T47D (cell line): Measurements from ENCODE around the gene ATG16L1.

Experiments used
- DNase-seq, 2 experiments: peaks; one replicate each; pipeline versions ENCODE4 v3.0.0 to v3.0.0-alpha.2; 2011 to 2012; ENCODE audit warnings: low read depth in 1 of 2, low spot score in 1 of 2
- JUND ChIP-seq: IDR thresholded peaks from 2 replicates; pipeline ENCODE4 v1.6.1; 2012; ENCODE audit warnings: low read depth
- in situ Hi-C: cut with HindIII; loops from 2 replicates; pipeline ENCODE4 v1.10.0; 2016; ENCODE audit warnings: low sequenced_read_pairs, low pct_unique_long_range_greater_than_20kb

ATG16L1 gene

DNA sequence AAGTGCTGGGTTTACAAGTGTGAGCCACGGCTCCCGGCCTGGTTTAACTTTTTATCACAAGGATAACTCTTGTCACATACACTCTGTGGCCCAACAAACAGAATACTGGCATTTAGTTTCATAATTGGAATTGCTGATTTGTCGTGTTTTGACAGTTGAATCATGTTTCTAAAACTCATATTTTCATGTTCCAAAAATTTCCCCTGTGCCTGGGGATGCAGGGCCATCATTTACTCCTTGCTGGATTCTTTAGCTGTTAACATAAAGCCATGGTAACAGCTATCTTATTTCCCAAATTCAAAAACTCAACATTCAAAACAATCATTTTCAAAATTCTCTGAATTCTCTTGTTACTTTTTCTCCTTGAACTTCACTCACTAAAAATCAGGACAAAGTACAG is 16.5 kb upstream of the ATG16L1 start:
- in situ Hi-C loops = no loop called here
- no peak for TF ChIP-seq JUND
- DNase-seq = no peak

- TF ChIP-seq JUND = no peak
- DNase-seq = no peak
- in situ Hi-C loops = no loop called here
These were observed 15.5 kb upstream of the ATG16L1 start for GRCh38 chr2:233235977-233236376.

DNA sequence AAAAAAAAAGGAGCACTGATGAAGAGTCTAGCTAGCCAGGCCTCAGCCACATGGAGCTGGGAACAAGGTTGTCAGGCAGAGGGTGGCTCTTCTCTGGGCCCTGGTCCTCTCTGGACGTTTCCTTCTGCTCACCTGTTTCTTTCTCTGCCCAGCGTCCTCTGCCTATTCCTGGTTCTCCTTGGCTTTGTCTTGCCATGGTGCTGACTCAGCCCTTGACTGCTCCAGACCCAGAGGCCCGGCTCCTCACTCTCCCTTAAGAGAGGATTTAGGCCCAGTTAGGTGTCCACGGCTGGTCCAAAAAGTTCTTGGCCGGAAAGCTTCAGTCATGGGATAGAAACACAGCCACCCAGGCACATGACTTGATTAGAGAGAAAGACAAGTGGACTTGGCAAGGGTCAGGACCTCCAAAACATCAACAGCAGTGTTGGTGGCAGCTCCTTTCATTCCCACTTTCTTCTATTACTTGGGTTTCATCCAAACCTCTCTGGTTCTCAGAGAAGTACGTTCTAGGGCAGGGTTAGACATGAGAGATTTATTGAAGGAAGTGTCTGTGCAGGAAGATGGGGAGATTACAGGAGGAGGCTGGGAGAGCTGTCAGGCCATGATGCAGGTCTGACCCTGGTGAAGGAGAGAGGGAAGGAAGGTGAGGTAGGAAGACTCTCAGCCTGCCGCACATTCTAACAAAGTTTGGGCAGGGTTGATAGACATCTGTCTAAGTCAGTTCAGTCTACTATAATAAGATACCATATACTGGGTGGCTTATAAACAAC is 14.5 kb upstream of the ATG16L1 start:
- TF ChIP-seq JUND = no peak
- no peak for DNase-seq
- in situ Hi-C loops = no loop called here

- DNase-seq = no peak
- no peak for TF ChIP-seq JUND
- in situ Hi-C loops = no loop called here
These were observed 10.6 kb upstream of the ATG16L1 start for GRCh38 chr2:233240897-233241296.

DNA sequence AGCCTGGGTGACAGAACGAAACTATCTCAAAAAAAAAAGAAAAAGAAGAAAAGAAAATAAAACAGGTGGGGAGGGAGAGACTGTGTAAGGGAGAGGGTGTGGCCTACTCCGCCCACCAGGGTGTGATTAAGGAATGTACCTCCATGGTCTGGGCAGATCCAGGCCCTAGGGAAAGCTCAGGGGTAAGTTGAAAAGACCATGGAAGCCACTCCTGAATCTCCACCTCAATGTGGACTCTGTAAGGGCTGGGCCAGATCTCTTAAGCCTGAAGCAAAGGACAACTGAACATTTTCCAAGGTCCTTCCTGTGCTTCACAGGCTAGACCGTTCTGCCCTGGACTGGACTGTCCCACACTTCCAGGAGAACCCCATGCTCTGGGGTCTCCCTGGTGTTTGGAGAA is 9.7 kb upstream of the ATG16L1 start:
- in situ Hi-C loops = no loop called here
- no peak for TF ChIP-seq JUND
- DNase-seq = no peak

- in situ Hi-C loops = no loop called here
- TF ChIP-seq JUND = no peak
- no peak for DNase-seq
These were observed 9.1 kb upstream of the ATG16L1 start for GRCh38 chr2:233242231-233242927.

GRCh38 chr2:233243348-233243747 is 8.1 kb upstream of the ATG16L1 start:
- in situ Hi-C loops = no loop called here
- no peak for DNase-seq
- TF ChIP-seq JUND = no peak

GRCh38 chr2:233244818-233245217 is 6.7 kb upstream of the ATG16L1 start:
- no peak for DNase-seq
- TF ChIP-seq JUND = no peak
- in situ Hi-C loops = no loop called here

- no peak for TF ChIP-seq JUND
- in situ Hi-C loops = no loop called here
- no peak for DNase-seq
These were observed 6.1 kb upstream of the ATG16L1 start for GRCh38 chr2:233245406-233245805.

DNA sequence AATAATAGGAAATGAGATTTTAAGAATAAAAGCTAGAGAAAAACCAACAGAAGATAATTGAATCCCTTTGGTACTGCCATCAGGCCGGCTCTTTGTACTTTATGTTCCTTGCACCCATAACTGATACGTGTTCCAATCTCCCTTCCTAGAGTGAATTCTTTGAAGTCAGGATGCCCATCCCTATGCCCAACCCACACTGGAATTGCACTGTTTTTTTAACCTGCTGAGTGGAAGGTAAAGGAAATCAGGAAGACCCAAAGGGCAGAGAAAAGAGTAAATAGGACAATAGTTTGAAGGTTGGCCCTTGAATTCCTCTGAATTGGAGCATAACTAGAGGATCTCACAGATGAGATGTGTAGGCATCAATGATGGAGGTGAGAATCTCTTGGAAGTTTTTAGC is 4.4 kb upstream of the ATG16L1 start:
- in situ Hi-C loops = no loop called here
- DNase-seq = no peak

GRCh38 chr2:233247744-233248143 is 3.7 kb upstream of the ATG16L1 start:
- TF ChIP-seq JUND = no peak
- DNase-seq = peak in 1 of 2 experiments; percentile 25
- in situ Hi-C loops = no loop called here

More for the DNA sequence above, 4.4 kb upstream of the ATG16L1 start:
- no peak for TF ChIP-seq JUND

DNA sequence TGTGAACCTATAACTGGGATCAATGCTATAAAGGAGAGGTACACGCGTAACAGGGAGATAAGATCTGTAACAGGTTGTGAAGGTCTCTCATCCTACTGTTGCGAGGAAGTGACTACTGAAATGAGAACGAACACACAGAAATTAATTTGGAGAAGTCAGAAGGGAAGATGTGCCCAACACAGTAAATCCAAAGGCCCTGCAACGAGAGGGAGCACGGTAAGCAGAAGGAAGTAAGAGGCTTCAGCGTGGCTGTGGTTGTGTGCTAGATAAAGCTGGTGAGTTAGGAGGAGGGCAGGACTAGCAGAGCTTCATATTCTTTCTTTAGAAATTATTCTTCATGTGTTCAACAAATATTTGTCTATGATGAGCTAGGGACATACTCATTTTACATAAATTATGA is 2.5 kb upstream of the ATG16L1 start:
- no peak for TF ChIP-seq JUND
- in situ Hi-C loops = no loop called here
- no peak for DNase-seq

DNA sequence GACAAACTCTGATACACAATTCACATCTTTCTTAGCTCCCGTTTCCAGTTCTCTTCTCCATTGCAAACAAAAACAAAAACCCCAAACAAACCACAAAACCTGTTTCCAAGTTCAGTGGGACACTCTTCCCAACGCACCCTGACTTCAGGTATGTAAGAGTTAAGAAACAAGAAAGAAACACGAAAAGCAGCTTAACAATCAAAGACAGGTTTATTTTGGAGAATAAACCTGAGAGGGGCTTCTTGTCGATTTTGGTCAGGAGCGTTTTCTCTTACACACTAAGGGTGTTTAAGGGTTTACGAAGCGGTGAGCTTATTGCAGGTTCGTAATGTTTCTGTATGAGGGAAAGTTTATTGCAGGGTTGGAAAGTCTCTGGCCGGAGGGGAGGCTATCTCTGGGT is 905 bp upstream of the ATG16L1 start:
- DNase-seq = no peak
- no peak for TF ChIP-seq JUND
- in situ Hi-C loops = no loop called here
